Parathyroid adenoma (tissue), 2 donors: Measurements from ENCODE around the gene RRBP1.

Experiments used
- H2AFZ ChIP-seq: fragments of 300-600 bp; sonication (generic); one replicate; pipeline ENCODE4 v1.7.0; 2017; ENCODE audit warnings: antibody characterized with exemption, mild to moderate bottlenecking
- H3K27ac ChIP-seq: fragments of 300-600 bp; sonication (generic); one replicate; pipeline ENCODE4 v1.7.0; 2017
- H3K27me3 ChIP-seq: fragments of 300-600 bp; sonication (generic); one replicate; pipeline ENCODE4 v1.7.0; 2017; ENCODE audit warnings: low read length; ENCODE audit not compliant: control insufficient read depth, insufficient read depth
- H3K36me3 ChIP-seq: fragments of 300-600 bp; sonication (generic); one replicate; pipeline ENCODE4 v1.7.0; 2017; ENCODE audit warnings: low read length; ENCODE audit not compliant: control insufficient read depth, insufficient read depth
- H3K4me1 ChIP-seq: fragments of 300-600 bp; sonication (generic); one replicate; pipeline ENCODE4 v1.7.0; 2017; ENCODE audit warnings: control low read depth
- H3K4me2 ChIP-seq: fragments of 300-600 bp; sonication (generic); one replicate; pipeline ENCODE4 v1.7.0; 2017; ENCODE audit warnings: low read length
- H3K4me3 ChIP-seq: fragments of 300-600 bp; sonication (generic); one replicate; pipeline ENCODE4 v1.7.0; 2017; ENCODE audit warnings: low read depth, low read length
- H3K79me2 ChIP-seq: fragments of 300-600 bp; sonication (generic); one replicate; pipeline ENCODE4 v1.7.0; 2017; ENCODE audit warnings: control low read depth
- H3K9ac ChIP-seq: fragments of 300-600 bp; sonication (generic); one replicate; pipeline ENCODE4 v1.7.0; 2017; ENCODE audit warnings: mild to moderate bottlenecking
- H3K9me3 ChIP-seq: fragments of 300-600 bp; sonication (generic); one replicate; pipeline ENCODE4 v1.7.0; 2017; ENCODE audit warnings: low read length; ENCODE audit not compliant: control insufficient read depth
- TF ChIP-seq, protein P1 (sequence below): fragments of 300-600 bp; sonication (generic); IDR thresholded peaks from one replicate; pipeline ENCODE4 v1.7.0; 2017; ENCODE audit warnings: antibody characterized with exemption, mild to moderate bottlenecking
- donor health status: primary hyperparathyroidism.

The RRBP1 gene

DNA sequence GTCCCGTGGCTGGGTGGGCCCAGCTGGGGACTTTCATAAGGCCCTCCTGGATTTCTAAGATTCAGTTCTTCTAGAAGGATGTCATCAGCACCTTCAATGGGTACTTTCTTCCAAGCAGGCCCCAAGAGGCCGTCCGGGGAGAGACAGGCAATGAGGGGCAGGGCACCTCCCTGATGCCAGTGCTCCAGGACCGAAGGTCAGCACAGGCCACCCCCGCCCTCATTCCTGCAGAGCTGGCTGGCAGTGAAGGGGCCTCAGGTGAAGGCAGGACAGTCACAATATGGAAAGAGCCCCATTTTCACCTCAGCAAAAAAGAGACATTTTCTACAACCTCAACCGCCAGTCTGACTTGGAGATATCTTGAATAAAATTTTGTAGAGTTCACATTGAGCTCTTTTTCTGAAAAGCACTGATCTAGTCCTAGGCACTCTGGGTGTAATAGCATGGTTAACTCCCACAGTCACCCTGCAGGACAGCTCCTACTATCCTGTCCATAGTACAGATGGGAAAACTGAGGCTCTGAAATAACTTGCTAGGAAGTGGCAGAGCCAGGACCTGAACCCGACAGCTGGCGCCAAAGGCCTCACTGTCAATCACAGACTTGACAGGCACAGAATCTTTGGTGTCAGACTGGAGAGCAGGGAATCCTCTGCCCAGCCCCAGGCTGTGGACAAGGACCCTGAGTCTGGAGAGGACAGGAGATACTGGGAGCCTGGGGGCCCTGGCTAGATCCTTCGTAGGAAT, 50.3 kb downstream of the RRBP1 start:
- H3K36me3 ChIP-seq: no peaks in the 10 kb centered on the region

DNA sequence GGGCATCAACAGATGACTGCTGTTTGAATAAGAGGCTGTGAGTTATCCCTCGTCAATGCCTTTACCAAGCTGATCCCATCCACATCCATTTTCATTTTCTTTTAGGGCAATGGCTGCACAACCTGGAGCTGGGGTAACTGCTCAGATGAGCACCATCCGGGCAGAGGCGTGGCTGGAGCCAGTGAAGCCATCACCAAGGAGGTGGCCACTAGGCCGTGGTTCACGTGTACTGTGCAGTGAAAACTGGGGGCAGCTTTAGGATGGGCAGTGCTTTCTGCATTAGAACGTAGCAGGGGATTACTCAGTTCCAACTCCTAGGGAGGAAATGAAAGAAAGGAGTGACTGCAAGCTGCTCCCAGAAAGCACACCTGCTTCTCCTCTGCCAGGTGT, 51.2 kb downstream of the RRBP1 start:
- Histone ChIP-seq H3K36me3 (no peaks in the 10 kb centered on the region), H2AFZ (no peak overlapping the region), H3K4me2 (no peak overlapping the region), H3K9me3 (no peaks in the 10 kb centered on the region), H3K27ac (no peak overlapping the region), H3K4me1 (no peaks in the 10 kb centered on the region), H3K27me3 (no peaks in the 10 kb centered on the region), H3K4me3 (no peak overlapping the region), H3K9ac (no peak overlapping the region), H3K79me2 (peaks cover 21% of the 10 kb centered on the region)
- TF ChIP-seq, protein P1, sequence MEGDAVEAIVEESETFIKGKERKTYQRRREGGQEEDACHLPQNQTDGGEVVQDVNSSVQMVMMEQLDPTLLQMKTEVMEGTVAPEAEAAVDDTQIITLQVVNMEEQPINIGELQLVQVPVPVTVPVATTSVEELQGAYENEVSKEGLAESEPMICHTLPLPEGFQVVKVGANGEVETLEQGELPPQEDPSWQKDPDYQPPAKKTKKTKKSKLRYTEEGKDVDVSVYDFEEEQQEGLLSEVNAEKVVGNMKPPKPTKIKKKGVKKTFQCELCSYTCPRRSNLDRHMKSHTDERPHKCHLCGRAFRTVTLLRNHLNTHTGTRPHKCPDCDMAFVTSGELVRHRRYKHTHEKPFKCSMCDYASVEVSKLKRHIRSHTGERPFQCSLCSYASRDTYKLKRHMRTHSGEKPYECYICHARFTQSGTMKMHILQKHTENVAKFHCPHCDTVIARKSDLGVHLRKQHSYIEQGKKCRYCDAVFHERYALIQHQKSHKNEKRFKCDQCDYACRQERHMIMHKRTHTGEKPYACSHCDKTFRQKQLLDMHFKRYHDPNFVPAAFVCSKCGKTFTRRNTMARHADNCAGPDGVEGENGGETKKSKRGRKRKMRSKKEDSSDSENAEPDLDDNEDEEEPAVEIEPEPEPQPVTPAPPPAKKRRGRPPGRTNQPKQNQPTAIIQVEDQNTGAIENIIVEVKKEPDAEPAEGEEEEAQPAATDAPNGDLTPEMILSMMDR: no peak

More for the DNA sequence above, 50.3 kb downstream of the RRBP1 start:
- Histone ChIP-seq H3K4me2 (no peak overlapping the region), H3K27me3 (no peaks in the 10 kb centered on the region), H3K27ac (no peak overlapping the region), H3K79me2 (peaks cover 23% of the 10 kb centered on the region), H3K9ac (no peak overlapping the region), H3K4me1 (no peaks in the 10 kb centered on the region), H2AFZ (no peak overlapping the region), H3K9me3 (no peaks in the 10 kb centered on the region), H3K4me3 (no peak overlapping the region)
- TF ChIP-seq, protein P1: no peak

DNA sequence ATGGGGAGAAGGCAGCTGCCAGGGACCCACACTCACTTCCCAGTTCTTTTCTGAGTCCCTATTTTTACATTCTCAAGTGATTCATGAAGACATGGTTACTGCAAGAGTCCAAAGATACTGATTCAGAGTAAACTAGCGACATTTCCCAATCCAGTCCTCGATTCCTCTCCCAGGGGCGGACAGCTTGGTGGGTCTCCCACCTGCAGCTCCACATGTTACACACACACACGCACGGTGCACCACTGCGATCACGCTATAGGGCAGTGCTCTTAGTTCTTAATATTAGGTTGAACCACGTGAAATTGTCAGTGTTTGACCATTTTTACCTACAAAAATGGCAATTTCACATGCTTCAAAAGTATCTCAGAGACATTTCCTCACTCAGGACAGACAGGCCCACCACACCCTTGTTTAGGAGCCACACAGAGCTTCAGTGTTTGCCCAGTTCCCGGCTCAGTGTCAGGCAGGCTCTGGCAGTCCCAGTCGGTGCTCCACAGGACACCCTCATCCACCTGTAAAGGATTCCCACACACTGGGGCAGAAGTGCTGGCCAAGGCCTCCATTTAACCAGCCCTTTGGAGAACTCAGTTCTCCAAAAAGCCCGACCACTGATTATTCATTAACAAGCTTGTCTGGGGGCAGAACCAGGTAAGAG, 51.8 kb downstream of the RRBP1 start:
- TF ChIP-seq, protein P1: no peak

DNA sequence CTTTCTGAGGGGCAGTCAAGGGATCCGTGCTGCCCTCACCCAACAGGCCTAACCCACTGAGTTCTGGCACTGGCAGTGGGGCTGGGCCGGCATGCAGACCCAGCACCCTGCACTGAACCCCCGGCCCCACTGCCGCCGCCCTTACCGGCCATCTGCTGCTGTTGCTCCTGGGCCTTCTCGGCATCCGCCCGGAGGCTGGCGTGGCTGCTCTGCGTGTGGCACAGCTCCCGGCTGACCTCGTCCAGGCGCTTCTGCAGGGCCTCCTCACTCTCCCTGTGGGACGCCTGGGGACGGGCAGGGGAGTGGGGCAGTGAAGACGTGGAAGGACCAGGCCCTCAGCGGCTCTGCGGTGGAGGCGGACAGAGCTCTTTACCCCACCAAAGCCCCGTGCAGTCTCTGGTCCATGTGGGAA, 52.4 kb downstream of the RRBP1 start:
- Histone ChIP-seq H3K36me3 (no peaks in the 10 kb centered on the region), H3K4me2 (no peak overlapping the region), H3K27me3 (no peaks in the 10 kb centered on the region), H3K9ac (no peak overlapping the region), H3K27ac (no peak overlapping the region), H2AFZ (no peak overlapping the region), H3K9me3 (no peaks in the 10 kb centered on the region), H3K4me1 (no peaks in the 10 kb centered on the region), H3K4me3 (no peak overlapping the region), H3K79me2 (peaks cover 19% of the 10 kb centered on the region)
- TF ChIP-seq, protein P1: no peak

More for the DNA sequence above, 51.8 kb downstream of the RRBP1 start:
- Histone ChIP-seq H3K4me3 (no peak overlapping the region), H3K79me2 (peaks cover 21% of the 10 kb centered on the region), H3K27me3 (no peaks in the 10 kb centered on the region), H3K36me3 (no peaks in the 10 kb centered on the region), H3K9me3 (no peaks in the 10 kb centered on the region), H3K27ac (no peak overlapping the region), H3K4me2 (no peak overlapping the region), H2AFZ (no peak overlapping the region), H3K9ac (no peak overlapping the region), H3K4me1 (no peaks in the 10 kb centered on the region)
